ENCODE results near the gene SELENOW.

DNA sequence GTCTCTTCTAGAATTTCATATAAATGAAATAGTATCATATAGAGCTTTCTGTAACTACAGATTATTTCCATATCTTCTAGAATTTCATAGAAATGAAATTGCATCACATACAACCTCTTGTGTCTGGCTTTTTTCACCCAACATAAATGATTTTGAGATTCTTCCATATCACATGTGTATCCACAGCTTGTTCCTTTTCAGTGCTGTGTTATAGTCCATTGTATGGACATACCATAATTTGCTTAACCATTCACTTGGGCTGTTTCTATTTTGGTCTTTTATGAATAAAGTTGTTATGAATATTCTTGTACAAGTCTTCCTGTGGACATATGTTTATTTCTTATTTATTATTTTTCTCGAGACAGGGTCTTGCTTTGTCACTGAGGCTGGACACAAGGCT, 14.1 kb downstream of the SELENOW start:
- TF ChIP-seq FOXA1 (IDR thresholded peaks at IDR 0.05), result no peak
- no peak for TF ChIP-seq LEF1 (IDR thresholded peaks at IDR 0.05; ENCODE audit: borderline replicate concordance)
- no peak for TF ChIP-seq ARNT (IDR thresholded peaks at IDR 0.05)
- TF ChIP-seq TARDBP (IDR thresholded peaks at IDR 0.05), result no peak
- no peak for TF ChIP-seq ELF4 (IDR thresholded peaks at IDR 0.05)
- TF ChIP-seq SUZ12 (IDR thresholded peaks at IDR 0.05), result no peak
- TF ChIP-seq FOXM1 (IDR thresholded peaks at IDR 0.05; ENCODE audit: borderline replicate concordance), result no peak
- no peak for TF ChIP-seq BHLHE40 (IDR thresholded peaks at IDR 0.05; ENCODE audit: borderline replicate concordance)
- no peak for TF ChIP-seq HDGF (IDR thresholded peaks at IDR 0.05; ENCODE audit: borderline replicate concordance)
- no peak for TF ChIP-seq FOXK2 (IDR thresholded peaks at IDR 0.05)
- TF ChIP-seq, protein P1, sequence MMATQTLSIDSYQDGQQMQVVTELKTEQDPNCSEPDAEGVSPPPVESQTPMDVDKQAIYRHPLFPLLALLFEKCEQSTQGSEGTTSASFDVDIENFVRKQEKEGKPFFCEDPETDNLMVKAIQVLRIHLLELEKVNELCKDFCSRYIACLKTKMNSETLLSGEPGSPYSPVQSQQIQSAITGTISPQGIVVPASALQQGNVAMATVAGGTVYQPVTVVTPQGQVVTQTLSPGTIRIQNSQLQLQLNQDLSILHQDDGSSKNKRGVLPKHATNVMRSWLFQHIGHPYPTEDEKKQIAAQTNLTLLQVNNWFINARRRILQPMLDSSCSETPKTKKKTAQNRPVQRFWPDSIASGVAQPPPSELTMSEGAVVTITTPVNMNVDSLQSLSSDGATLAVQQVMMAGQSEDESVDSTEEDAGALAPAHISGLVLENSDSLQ (IDR thresholded peaks at IDR 0.05), result no peak

Data from HEK293T (cell line).